Panc1 (cell line): ENCODE results near the gene VAC14. TPM values are rescaled to one million over a fixed set of nuclear protein-coding genes. Genes with fewer than 3 reads are reported as not detected.

Source experiments
- ATAC-seq: fragments of 200-7000 bp; cut with Tn5 transposase; 2 replicates; pipeline ENCODE4 v1.9.1; 2020; ENCODE audit warnings: mild to moderate bottlenecking, moderate library complexity
- BruUV-seq: library from RNA; stranded (reverse); fragments of 400-500 nt; replicated peaks from 2 replicates; lab custom pipeline; 2021; lab: Mats Ljungman, UMichigan
- CTCF ChIA-PET: fragments of 300-600 bp; sonication (Branson Sonifier 250); formaldehyde crosslinking; loops from one replicate; lab custom pipeline; 2022; ENCODE audit warnings: antibody characterized with exemption; lab: Charles Lee
- POLR2A ChIA-PET: fragments of 300-600 bp; sonication (Branson Sonifier 250); formaldehyde crosslinking; loops from one replicate; lab custom pipeline; 2022; ENCODE audit warnings: antibody characterized with exemption; lab: Charles Lee
- DNase-seq: peaks from one replicate; pipeline ENCODE4 v3.0.0-alpha.2; 2010; ENCODE audit warnings: low read depth, low spot score
- H3K27ac ChIP-seq: 2 replicates; pipeline ENCODE4 v1.5.1; 2011; ENCODE audit warnings: mild to moderate bottlenecking, low read length, inconsistent platforms
- H3K27me3 ChIP-seq: fragments of 200-500 bp; sonication (Bioruptor generic); 2 replicates; pipeline ENCODE4 v1.6.0; 2014; ENCODE audit warnings: low read length, inconsistent platforms; ENCODE audit not compliant: control insufficient read depth, insufficient read depth
- H3K36me3 ChIP-seq: fragments of 200-500 bp; sonication (Bioruptor generic); 2 replicates; pipeline ENCODE4 v1.5.1; 2014; ENCODE audit warnings: inconsistent platforms, mild to moderate bottlenecking, low read length, moderate library complexity; ENCODE audit not compliant: control insufficient read depth, insufficient read depth
- H3K4me1 ChIP-seq: 2 replicates; pipeline ENCODE4 v1.5.1; 2011; ENCODE audit warnings: inconsistent platforms, mild to moderate bottlenecking, low read length, moderate library complexity; ENCODE audit not compliant: control insufficient read depth, insufficient read depth
- H3K4me3 ChIP-seq, 2 experiments: 2 replicates each; pipeline ENCODE4 v1.5.1; 2011 to 2012; ENCODE audit warnings: low read depth in 2 of 2, low read length in 2 of 2, mild to moderate bottlenecking in 2 of 2, inconsistent platforms in 1 of 2, moderate library complexity in 1 of 2
- H3K9me3 ChIP-seq: fragments of 200-500 bp; sonication (Bioruptor generic); 2 replicates; pipeline ENCODE4 v1.5.1; 2014; ENCODE audit warnings: low read depth, mild to moderate bottlenecking, inconsistent platforms, low read length, moderate library complexity; ENCODE audit not compliant: control insufficient read depth, insufficient read depth
- POLR2AphosphoS5 ChIP-seq: IDR thresholded peaks from 2 replicates; pipeline ENCODE4 v1.6.1; 2012; ENCODE audit warnings: mild to moderate bottlenecking, low read depth, low read length, moderate library complexity
- SIN3A ChIP-seq: IDR thresholded peaks from 2 replicates; pipeline ENCODE4 v1.6.1; 2012; ENCODE audit warnings: low read depth, mild to moderate bottlenecking, low read length, moderate library complexity, borderline replicate concordance; ENCODE audit not compliant: insufficient read depth
- TCF7L2 ChIP-seq: IDR thresholded peaks from 2 replicates; pipeline ENCODE4 v1.6.1; 2011; ENCODE audit warnings: mild to moderate bottlenecking, low read depth, low read length, inconsistent platforms
- in situ Hi-C: cut with HindIII; loops from 2 replicates; pipeline ENCODE4 v1.10.0; 2016; ENCODE audit warnings: low sequenced_read_pairs, low pct_unique_long_range_greater_than_20kb
- intact Hi-C: fragments of 100-400 bp; cut with micrococcal nuclease; formaldehyde crosslinking; loops from one replicate; pipeline ENCODE4 v1.10.0; 2022; ENCODE audit not compliant: unreplicated experiment
- total RNA-seq: library from RNA; stranded (reverse); gene quantifications from one replicate; pipeline ENCODE4 v1.2.1, GENCODE V29; 2021; ENCODE audit not compliant: unreplicated experiment
- TF ChIP-seq, protein P1 (sequence below), 2 experiments: IDR thresholded peaks; 2 replicates each; pipeline ENCODE4 v1.6.1; 2011 to 2012; ENCODE audit warnings: low read depth in 2 of 2, control low read depth in 1 of 2, low read length in 1 of 2, mild to moderate bottlenecking in 1 of 2, moderate library complexity in 1 of 2; ENCODE audit not compliant: insufficient read depth in 1 of 2
- TF ChIP-seq, protein P2 (sequence below): fragments of 450-650 bp; IDR thresholded peaks from 2 replicates; pipeline ENCODE4 v1.5.1; 2017; ENCODE audit warnings: mild to moderate bottlenecking

Gene VAC14
- total RNA-seq, 1 experiment from 2014 or later, result 37.9 TPM

DNA sequence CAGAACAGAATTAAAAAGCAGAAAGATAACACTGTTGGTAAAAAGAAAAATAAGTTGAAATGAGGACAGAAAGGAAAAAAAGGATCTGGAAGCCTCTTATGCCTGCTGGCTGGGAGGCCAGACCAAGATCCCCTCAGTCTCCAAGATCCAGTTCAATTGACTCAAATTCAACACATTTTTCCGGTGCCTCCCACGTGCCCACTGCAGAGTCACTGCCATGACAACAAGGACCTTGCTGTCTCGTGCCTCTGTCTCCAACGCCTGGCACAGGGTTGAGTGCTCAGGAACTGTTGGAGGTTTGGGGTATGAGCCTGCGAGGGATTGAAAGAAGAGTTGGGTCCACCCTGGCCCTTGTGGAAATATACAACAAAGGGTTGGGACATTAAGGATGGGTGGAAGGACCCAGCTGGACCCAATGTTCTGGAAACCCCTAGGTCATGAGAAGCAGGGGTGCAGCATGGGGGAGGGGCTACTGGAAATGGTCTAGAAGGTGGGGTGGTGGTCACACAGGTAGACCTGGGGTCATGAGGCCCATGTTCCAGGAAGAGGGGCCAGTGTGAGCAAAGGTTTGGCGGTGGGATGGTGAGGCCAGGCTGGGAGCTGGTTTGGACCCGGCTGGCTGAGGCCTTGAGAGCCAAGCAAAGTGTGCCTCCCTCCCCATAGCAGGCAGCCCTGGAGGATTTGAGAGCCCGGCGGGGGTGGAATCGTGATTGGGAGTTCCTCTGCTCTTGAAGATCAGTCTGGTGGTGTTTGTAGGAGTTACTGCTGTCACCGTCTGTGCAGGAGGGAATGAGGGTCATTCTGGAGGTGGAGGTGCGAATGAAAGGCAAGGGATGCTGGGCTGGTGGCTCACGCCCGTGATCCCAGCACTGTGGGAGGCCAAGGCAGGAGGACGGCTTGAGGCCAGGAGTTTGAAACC lies 153.3 kb downstream of the VAC14 start:
- Histone ChIP-seq H3K9me3 (no peaks in the 10 kb centered on the region), H3K27ac (no peak overlapping the region), H3K4me3 (no peak overlapping the region), H3K4me1 (no peaks in the 10 kb centered on the region; the same call in 1 of the 2 replicates), H3K36me3 (no peaks in the 10 kb centered on the region), H3K27me3 (no peaks in the 10 kb centered on the region)
- in situ Hi-C loops, result no loop called here
- DNase-seq, result no peak
- ChIA-PET POLR2A (no interaction called here), CTCF (interaction anchor here (0.6 kb wide), 1 partner anchor 266 kb away, joined by 10 read pairs; no protein-coding TSS in a partner anchor)
- intact Hi-C loops, result loop anchor here (10.0 kb wide), 1 partner anchor 53 kb away; no protein-coding TSS in a partner anchor
- no peak for ATAC-seq
- TF ChIP-seq, protein P1, sequence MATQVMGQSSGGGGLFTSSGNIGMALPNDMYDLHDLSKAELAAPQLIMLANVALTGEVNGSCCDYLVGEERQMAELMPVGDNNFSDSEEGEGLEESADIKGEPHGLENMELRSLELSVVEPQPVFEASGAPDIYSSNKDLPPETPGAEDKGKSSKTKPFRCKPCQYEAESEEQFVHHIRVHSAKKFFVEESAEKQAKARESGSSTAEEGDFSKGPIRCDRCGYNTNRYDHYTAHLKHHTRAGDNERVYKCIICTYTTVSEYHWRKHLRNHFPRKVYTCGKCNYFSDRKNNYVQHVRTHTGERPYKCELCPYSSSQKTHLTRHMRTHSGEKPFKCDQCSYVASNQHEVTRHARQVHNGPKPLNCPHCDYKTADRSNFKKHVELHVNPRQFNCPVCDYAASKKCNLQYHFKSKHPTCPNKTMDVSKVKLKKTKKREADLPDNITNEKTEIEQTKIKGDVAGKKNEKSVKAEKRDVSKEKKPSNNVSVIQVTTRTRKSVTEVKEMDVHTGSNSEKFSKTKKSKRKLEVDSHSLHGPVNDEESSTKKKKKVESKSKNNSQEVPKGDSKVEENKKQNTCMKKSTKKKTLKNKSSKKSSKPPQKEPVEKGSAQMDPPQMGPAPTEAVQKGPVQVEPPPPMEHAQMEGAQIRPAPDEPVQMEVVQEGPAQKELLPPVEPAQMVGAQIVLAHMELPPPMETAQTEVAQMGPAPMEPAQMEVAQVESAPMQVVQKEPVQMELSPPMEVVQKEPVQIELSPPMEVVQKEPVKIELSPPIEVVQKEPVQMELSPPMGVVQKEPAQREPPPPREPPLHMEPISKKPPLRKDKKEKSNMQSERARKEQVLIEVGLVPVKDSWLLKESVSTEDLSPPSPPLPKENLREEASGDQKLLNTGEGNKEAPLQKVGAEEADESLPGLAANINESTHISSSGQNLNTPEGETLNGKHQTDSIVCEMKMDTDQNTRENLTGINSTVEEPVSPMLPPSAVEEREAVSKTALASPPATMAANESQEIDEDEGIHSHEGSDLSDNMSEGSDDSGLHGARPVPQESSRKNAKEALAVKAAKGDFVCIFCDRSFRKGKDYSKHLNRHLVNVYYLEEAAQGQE (IDR thresholded peaks at IDR 0.05; ENCODE audit: insufficient read depth in 1 of 2, low read depth in 2 of 2, low read length in 1 of 2), result no peak
- no peak for TF ChIP-seq SIN3A
- no peak for TF ChIP-seq POLR2AphosphoS5
- no peak for TF ChIP-seq TCF7L2
- TF ChIP-seq, protein P2, sequence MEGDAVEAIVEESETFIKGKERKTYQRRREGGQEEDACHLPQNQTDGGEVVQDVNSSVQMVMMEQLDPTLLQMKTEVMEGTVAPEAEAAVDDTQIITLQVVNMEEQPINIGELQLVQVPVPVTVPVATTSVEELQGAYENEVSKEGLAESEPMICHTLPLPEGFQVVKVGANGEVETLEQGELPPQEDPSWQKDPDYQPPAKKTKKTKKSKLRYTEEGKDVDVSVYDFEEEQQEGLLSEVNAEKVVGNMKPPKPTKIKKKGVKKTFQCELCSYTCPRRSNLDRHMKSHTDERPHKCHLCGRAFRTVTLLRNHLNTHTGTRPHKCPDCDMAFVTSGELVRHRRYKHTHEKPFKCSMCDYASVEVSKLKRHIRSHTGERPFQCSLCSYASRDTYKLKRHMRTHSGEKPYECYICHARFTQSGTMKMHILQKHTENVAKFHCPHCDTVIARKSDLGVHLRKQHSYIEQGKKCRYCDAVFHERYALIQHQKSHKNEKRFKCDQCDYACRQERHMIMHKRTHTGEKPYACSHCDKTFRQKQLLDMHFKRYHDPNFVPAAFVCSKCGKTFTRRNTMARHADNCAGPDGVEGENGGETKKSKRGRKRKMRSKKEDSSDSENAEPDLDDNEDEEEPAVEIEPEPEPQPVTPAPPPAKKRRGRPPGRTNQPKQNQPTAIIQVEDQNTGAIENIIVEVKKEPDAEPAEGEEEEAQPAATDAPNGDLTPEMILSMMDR, result no peak
- no TSS peak for BruUV-seq

DNA sequence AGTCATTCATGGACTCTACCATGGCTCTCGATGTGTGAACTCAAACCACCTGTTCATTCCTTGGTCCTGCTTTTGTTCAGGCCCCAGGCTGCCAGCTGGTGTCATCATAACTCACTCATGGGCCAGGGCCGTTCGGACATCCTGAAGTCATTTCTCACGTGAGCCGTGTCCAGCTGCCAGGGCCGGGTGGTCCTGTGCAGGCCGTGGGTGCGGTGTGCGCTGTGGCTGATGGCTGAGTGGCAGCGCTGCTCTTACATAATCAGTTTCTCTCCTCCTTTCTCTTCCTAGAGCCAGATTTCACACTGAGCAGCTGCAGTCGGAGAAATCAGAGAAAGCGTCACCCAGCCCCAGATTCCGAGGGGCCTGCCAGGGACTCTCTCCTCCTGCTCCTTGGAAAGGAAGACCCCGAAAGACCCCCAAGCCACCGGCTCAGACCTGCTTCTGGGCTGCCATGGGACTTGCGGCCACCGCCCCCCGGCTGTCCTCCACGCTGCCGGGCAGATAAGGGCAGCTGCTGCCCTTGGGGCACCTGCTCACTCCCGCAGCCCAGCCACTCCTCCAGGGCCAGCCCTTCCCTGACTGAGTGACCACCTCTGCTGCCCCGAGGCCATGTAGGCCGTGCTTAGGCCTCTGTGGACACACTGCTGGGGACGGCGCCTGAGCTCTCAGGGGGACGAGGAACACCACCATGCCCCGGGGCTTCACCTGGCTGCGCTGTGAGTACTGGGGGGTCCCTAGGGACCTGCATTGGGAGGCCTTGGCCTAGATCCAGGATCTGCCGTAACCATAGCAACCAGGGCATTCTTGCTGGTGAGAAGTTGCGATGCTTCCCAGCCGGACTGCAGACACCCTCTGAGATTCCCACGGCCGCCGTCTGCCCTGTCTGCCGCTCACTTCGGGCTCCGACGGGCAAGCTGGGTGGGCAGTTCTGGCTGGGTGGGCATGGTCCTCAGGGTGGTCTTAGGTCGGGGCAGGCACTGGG lies 154.4 kb downstream of the VAC14 start, which contains the start of gene IL34:
Gene IL34, plus strand, starts transcription at position 300 of the 982 bp plus-strand sequence. Its CDS starts 389 bp downstream, at position 689.
- Histone ChIP-seq H3K4me3 (no peak within 1 kb of the TSS), H3K4me1 (no peaks in the 10 kb centered on the region; the same call in 1 of the 2 replicates), H3K9me3 (no peaks in the 10 kb centered on the region), H3K27me3 (no peaks in the 10 kb centered on the region), H3K27ac (no peak within 1 kb of the TSS), H3K36me3 (no peaks in the 10 kb centered on the region)
- ChIA-PET POLR2A (interaction anchor here (0.7 kb wide), 1 partner anchor 20 kb away, joined by 3 read pairs; no protein-coding TSS in a partner anchor), CTCF (no interaction called here)
- no peak for ATAC-seq
- BruUV-seq, result no TSS peak
- TF ChIP-seq SIN3A, result no peak
- TF ChIP-seq, protein P1 (IDR thresholded peaks at IDR 0.05; ENCODE audit: insufficient read depth in 1 of 2, low read depth in 2 of 2, low read length in 1 of 2), result no peak
- TF ChIP-seq, protein P2, result no peak
- TF ChIP-seq POLR2AphosphoS5, result no peak
- no peak for TF ChIP-seq TCF7L2
- in situ Hi-C loops, result no loop called here
- intact Hi-C loops, result loop anchor here (10.0 kb wide), 1 partner anchor 52 kb away; no protein-coding TSS in a partner anchor
- DNase-seq, result no peak
